Hematopoietic multipotent progenitor cell treated with erythropoietin and hydrocortisone succinate and interleukin-3 and kit ligand, for 8 days (in vitro differentiated cells): ENCODE results near the gene DOK7.
A peak's percentile ranks its signal among the peaks of the same experiment; 100 is the strongest.

Source experiments
- DNase-seq: peaks from one replicate; pipeline ENCODE4 v3.0.0-alpha.2; 2015

DOK7 gene

GRCh38 chr4:3429651-3430050 lies 33.5 kb upstream of the DOK7 start:
- no peak for DNase-seq

DNA sequence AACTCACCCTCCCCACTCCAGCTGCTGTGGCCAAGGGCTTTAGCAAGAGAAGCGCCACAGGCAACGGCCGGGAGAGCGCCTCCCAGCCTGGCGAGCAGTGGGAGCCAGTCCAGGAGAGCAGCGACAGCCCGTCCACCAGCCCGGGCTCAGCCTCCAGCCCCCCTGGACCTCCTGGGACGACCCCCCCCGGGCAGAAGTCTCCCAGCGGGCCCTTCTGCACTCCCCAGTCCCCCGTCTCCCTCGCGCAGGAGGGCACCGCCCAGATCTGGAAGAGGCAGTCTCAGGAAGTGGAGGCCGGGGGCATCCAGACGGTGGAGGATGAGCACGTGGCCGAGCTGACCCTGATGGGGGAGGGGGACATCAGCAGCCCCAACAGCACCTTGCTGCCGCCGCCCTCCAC lies 32.6 kb upstream of the DOK7 start:
- no peak for DNase-seq

DNA sequence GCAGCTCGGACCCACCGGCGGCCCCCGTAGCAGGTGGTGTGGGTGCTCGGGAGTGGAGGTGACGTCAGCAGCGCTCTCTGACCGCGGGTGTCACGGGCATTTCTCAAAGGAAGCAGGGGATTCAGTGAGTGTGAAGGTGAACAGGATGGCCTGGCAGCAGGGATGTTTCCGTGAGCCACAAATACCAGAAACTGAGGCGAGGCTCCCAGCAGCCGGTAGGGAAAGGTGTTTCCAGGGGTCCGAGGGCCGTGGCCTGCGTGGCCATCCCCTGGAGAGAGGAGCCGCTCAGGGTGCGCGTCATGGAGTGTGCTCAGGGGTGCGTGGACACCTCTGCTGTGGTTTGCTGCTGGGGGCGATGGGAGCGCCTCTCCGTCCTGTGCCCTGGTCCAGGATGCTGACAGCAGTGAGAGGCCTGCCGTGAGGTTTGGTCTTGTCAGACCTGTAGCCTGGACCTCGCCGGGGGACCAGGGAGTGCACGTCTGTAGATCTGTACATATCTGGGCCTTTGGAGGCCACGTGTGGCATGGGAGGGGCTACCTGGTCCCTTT lies 31.6 kb upstream of the DOK7 start:
- DNase-seq, result no peak

DNA sequence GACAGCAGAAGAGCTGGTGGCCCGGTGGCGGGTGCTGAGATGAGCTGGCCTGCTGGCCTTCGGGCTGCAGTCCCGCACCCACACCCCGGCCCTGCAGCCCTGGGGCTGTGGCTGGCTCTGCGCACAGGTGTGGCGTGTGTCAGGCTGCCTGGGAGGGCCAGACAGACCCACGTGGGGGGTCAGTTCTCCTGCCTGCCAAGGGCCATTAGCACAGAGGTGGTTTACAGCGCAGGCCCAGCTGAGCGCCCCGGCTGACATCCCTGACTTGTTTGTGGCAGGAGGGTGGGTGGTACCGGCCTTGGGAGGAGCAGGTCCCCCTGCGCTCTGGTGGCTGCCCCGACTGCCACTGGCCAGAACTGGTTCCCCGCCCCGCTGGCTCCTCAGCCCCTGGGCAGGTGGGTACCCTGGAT lies 30.7 kb upstream of the DOK7 start:
- no peak for DNase-seq

GRCh38 chr4:3433138-3433869 lies 29.8 kb upstream of the DOK7 start:
- DNase-seq, result no peak

DNA sequence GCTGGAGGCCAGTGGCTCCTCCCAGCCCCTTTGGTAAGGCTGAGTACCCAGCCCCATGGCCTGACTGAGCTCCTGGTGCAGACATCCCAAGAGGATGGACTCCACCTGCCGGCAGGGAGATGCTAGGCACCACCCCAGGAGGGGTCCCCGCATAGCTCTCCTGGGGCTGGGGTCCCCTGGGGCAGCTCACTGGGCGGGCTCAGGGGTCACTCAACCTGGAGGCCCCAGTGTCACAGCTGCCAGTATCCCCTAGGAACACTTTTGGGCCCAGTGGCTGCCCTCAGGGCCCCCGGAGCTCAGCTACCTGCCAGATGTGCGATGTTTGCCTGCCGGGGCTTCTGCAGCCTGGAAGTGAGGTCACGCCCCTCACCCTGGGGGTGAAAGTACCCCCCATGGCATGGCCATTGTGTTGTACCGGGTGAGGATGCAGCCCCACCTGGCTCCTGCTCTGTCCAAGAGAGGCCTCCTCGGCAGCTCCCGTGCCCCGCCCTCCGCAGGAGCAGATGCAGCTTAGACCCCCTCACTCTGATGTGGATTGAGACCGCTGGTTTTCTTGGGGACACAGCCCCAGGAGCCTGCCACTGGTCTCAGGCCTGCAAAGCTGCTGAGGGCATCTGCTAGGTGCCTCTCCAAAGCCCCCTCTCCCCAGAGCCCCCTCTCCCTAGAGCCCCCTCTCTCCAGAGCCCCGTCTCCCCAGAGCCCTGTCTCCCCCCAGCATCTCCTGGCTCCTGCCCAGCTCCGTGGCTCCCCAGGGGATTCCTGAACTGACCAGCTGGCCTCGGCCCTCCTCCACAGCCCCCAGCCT lies 28.0 kb upstream of the DOK7 start:
- DNase-seq, result no peak

GRCh38 chr4:3435686-3435956 lies 27.5 kb upstream of the DOK7 start:
- DNase-seq, result no peak

GRCh38 chr4:3436048-3436797 lies 26.9 kb upstream of the DOK7 start:
- no peak for DNase-seq

DNA sequence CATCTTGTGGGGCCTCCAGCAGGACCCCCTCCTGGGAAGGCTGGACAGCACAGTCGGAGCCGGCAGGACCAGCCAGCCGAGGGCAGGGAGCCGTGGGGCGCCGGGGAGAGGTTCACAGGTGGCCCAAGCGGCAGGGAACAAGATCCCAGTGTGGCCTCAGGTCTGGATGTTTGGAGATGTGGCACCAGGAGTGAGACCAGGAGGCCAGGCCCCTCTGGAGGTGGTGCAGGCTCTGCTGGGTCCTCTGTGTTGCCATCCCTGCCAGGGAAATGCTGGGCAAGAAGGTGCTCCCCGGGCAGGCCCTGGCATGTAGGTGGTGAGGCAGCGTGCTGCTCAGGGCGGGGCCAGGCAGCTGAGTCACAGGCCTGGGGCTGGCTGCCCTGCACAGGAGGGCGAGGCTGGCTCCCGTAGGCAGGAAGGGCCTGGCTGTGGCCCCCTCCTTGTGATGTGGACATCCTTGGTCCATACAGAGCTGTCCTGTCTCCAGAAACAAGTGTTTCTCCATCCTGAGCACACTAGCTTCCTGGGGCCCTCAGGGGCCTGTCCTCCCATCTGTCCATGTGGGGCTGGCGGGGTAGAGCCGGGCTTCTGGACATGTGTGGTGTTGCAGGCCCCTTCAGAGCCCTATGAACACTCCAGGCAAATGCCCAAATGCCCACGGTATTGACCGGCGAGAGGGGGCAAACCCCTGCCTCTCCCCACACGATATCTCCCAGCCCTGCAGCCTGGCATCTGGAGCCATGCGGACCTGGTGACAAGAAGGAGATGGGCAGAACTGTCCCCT lies 26.1 kb upstream of the DOK7 start:
- peak; percentile 72 for DNase-seq

- DNase-seq, result no peak
These were observed 25.5 kb upstream of the DOK7 start for GRCh38 chr4:3437582-3437936.

DNA sequence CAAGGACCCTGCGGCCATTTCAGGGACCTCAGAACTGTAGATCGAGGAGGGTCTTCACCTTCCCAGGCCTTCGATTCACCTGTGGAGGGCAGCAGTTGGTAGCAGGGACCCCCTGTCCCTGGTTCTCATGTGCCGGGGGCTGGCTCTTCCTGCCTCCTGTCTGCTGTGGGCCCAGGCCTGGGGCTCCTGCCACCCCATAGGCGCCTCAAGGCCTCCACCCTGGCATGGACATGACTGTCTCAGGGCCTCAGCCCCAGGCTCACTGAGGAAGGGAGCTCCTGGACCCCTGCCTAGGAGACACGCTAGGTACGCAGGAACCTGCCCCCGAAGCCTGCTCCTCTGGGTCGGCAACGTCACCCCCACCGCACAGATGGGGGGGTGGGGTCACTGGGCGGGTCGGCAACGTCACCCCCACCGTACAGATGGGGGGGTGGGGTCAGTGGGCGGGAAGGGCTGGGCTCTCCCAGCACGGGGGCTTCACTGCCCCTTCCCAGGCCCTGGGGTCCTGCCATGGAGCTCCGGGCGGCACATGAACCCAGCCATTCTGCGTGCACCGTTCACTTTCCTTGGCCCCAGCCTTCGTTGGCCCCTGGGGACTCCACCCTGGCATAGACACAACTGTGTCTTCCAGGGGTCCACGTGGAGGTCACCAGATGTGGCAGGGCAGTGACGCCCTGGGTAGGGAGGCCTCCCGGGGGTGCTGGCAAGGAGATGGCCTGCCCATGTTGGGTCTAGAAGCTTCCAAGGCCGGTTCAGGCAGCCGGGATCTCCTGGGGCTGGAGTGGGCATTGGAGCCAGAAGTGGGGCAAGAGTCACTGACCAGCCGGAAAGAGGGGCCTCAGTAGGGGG lies 24.9 kb upstream of the DOK7 start:
- DNase-seq, result no peak

DNA sequence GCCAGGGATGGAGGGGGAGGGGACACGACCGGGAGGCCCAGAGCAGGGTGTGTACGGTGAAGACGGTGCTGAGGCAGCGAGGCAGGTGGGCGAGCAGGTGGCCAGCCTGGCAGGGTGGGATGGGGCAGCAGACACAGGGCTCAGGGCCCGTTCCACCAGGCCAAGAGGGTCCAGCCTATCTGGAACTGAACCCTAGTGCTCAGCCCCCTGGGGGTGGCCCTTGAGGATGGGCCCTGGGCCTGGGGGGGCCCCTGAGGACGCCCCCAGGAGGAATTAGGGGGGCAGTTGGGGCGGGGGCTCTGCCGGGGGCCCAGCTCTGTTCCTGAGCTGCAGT lies 24.3 kb upstream of the DOK7 start:
- no peak for DNase-seq

DNA sequence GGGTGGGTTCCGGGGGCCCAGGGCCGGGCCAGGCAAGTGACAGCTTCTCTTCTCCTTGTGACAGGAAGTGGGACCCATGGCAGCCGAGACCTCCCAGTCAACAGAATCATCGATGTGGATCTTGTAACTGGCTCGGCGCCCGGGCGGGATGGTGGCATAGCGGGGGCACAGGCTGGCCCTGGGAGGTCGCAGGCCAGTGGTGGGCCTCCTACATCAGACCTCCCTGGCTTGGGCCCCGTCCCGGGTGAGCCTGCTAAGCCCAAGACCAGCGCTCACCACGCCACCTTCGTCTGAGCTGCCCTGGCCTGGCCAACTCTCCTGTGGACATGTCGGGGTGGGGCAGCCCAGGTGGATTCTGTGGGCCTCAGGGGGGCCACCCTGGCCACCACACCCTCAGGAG lies 23.7 kb upstream of the DOK7 start:
- DNase-seq, result no peak

- no peak for DNase-seq
These were observed 23.1 kb upstream of the DOK7 start for GRCh38 chr4:3440011-3440410.

GRCh38 chr4:3440979-3441500 lies 22.1 kb upstream of the DOK7 start:
- DNase-seq, result no peak

DNA sequence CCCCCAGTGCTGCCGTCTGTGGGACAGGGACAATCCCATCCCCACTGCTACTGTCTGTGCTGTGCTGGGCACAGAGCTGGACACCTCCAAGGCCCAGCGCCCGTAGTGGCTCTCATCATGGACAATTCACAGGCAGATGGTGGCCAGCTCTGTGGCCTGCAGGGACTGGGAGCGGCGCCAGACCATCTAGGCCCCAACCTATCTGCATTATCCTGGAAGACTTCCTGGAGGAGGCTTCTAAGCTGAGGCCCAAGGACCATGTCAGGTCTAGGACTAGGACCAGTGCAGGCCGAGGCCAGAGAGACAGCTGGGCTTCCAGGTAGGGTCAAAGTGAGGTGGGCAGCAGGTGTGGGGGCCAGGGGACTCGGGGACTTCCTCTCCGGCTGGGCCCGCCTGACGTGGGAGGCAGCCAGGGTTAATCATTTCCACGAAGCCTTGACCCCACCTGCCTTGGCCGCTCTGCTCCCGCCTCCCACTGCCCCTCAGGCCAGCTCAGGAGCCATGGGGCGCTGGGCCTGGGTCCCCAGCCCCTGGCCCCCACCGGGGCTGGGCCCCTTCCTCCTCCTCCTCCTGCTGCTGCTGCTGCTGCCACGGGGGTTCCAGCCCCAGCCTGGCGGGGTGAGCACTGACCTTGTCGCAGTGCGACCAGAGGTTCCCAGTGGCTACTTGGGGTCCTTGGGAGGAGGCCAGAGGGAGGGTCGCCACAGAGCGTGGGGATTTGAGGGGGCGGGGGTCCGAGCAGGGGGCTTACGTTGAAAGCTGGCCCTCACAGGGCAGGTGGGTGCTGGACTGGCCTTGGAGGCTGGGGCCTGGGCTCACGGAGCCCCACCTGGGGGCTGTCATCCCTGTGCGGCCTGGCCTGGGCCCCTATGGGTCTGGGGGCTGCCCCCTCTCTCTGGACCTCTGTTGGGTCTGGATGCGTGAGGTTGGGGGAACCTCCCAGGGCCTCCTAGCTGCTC lies 21.3 kb upstream of the DOK7 start, which contains the start of gene HGFAC:
Gene HGFAC, plus strand, starts transcription at position 468 of the 959 bp plus-strand sequence. Its CDS starts 34 bp downstream, at position 502.
- DNase-seq, result no peak

- DNase-seq, result no peak
These were observed 20.6 kb upstream of the DOK7 start for GRCh38 chr4:3442460-3442958.

DNA sequence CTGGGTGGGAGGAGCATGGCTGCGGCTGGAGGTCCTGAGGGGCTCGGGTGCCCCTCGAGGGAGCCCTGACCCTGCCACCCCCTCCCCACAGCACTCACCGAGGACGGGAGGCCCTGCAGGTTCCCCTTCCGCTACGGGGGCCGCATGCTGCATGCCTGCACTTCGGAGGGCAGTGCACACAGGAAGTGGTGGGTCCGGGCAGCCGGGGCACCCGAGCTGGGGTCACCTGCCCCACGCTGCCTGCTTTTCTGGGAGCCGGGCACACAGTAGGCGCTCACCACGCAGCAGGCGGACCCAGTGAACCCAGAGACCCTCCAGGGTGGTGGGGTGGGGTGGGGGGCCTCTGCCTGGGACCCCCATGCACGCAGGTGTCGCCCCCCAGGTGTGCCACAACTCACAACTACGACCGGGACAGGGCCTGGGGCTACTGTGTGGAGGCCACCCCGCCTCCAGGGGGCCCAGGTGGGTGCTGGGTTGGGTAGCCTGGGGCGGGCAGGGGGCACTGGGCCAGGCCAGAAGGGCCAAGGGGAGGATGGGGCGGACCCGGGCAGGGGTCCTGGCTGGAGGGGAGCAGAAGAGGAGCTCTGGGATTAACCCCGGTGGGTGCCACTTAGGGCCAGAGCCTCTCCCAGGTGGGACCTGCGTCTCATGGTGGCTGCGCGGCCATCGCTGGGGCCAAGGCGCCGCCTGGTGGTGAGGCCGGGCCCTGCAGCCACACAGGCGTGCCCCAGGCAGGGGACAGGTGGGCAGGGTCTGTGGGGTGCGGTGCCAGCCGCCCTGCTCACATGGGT lies 20.0 kb upstream of the DOK7 start:
- DNase-seq, result peak; percentile 48

- DNase-seq, result no peak
These were observed 19.3 kb upstream of the DOK7 start for GRCh38 chr4:3443750-3444309.
